ENCODE data around the gene SLC35B1. TPM values are rescaled to one million over a fixed set of nuclear protein-coding genes. Genes with fewer than 3 reads are reported as not detected.

SLC35B1 gene
- total and polyA plus RNA-seq, 2 of the 4 experiments (the other 2 are of a cell fraction), result 66.4 to 86.2 TPM

- no TSS peak for BruUV-seq (replicated peaks)
- 0% methylated on average over 1 of the region's 16 CpGs; no CpG with 5 or more reads in 1 of the 2 experiments for WGBS, 2 experiments (ENCODE audit: extremely low coverage in 2 of 2, insufficient read length in 1 of 2)
Observed at GRCh38 chr17:49694847-49695697, 12.7 kb downstream of the SLC35B1 start.

More at GRCh38 chr17:49694847-49695697, 12.7 kb downstream of the SLC35B1 start:
- Histone ChIP-seq H3K4me3 (ENCODE audit: insufficient read depth, low read depth, low read length) (no peak overlapping the region), H4K91ac (ENCODE audit: insufficient read depth, low read depth, low read length) (no peak overlapping the region), H2AK9ac (replicated peaks; ENCODE audit: low read depth, low read length, poor library complexity) (peak overlapping the region; percentile 58), H3K4ac (ENCODE audit: low read depth, low read length) (no peak overlapping the region), H3K27me3 (ENCODE audit: control insufficient read depth, insufficient read depth, low read length) (peaks cover 4% of the 10 kb centered on the region), H3K4me2 (ENCODE audit: low read depth, low read length) (no peak overlapping the region), H4K5ac (ENCODE audit: low read depth, low read length) (no peak overlapping the region), H2BK5ac (ENCODE audit: low read depth, low read length, poor library complexity, severe bottlenecking) (no peak overlapping the region), H3K23ac (ENCODE audit: low read depth, low read length) (no peak overlapping the region), H3K79me1 (ENCODE audit: low read depth in 1 of 2, low read length in 2 of 2) (no peaks in the 10 kb centered on the region), H2AFZ (replicated peaks; ENCODE audit: low read length, poor library complexity) (peak overlapping the region; percentile 74), H3K4me1 (ENCODE audit: control insufficient read depth, insufficient read depth, low read length) (no peaks in the 10 kb centered on the region), H3K9me1 (ENCODE audit: insufficient read depth, low read length) (no peaks in the 10 kb centered on the region), H3K9ac (ENCODE audit: low read depth, low read length) (no peak overlapping the region), H3K27ac (ENCODE audit: insufficient read depth, low read length) (no peak overlapping the region), H2BK20ac (ENCODE audit: low read depth, low read length) (no peak overlapping the region), H2AK5ac (ENCODE audit: low read depth, low read length) (no peak overlapping the region), H3K18ac (ENCODE audit: low read depth, low read length) (no peak overlapping the region), H4K20me1 (ENCODE audit: insufficient read depth, low read length) (no peaks in the 10 kb centered on the region), H3K56ac (ENCODE audit: extremely low read depth, insufficient read depth, low read length) (no peak overlapping the region), H3K9me3 (ENCODE audit: control insufficient read depth, insufficient read depth, low read length) (no peaks in the 10 kb centered on the region), H2BK120ac (ENCODE audit: low read depth, low read length) (no peak overlapping the region), H3K14ac (replicated peaks; ENCODE audit: low read depth, low read length) (no peak overlapping the region), H3K36me3 (ENCODE audit: control insufficient read depth, insufficient read depth, low read length) (peaks cover 4% of the 10 kb centered on the region; the same call in 1 of the 2 replicates), H2BK15ac (ENCODE audit: low read depth, low read length) (no peak overlapping the region), H4K8ac (ENCODE audit: low read depth in 2 of 2, low read length in 2 of 2) (no peak overlapping the region)
- TF ChIP-seq RAD21 (IDR thresholded peaks at IDR 0.05; ENCODE audit: low read length) (peak; percentile 93), SMC3 (IDR thresholded peaks at IDR 0.05; ENCODE audit: low read depth, low read length) (peak; percentile 97), CTCF (conservative IDR thresholded peaks at IDR 0.05; ENCODE audit: low read depth, low read length) (peak; percentile 95), NFE2L2 (IDR thresholded peaks at IDR 0.05; ENCODE audit: low read depth, low read length) (no peak)
- intact Hi-C loops (cut with micrococcal nuclease), result loop anchor here (1.0 kb wide), 1 partner anchor 127 kb away; no protein-coding TSS in a partner anchor
- ATAC-seq (ENCODE audit: low read depth), result peak; percentile 79
- DNase-seq, result no peak
- ChIA-PET POLR2A (ENCODE audit: unreplicated experiment) (no interaction called here), CTCF (interaction anchor here (0.8 to 3.1 kb wide), 5 partner anchors 121 to 138 kb away, joined by 3 to 16 read pairs (median 4); no protein-coding TSS in a partner anchor)
- in situ Hi-C loops (cut with MboI; ENCODE audit: low sequenced_read_pairs), result loop anchor here (5.0 kb wide), 1 partner anchor 123 kb away; no protein-coding TSS in a partner anchor
- dilution Hi-C loops (cut with HindIII; ENCODE audit: low sequenced_read_pairs, unreplicated experiment), result no loop called here
